RWPE2 (cell line): ENCODE data around the gene INPP5A.

Source experiments
- ATAC-seq: fragments of 200-7000 bp; cut with Tn5 transposase; 3 replicates; pipeline ENCODE4 v1.9.1; 2021; ENCODE audit warnings: low read depth
- DNase-seq: peaks from one replicate; pipeline ENCODE4 v3.0.0-alpha.2; 2020; ENCODE audit warnings: low spot score
- H3K27ac ChIP-seq: fragments of 450-650 bp; 2 replicates; pipeline ENCODE4 v1.5.1; 2017; ENCODE audit warnings: mild to moderate bottlenecking; ENCODE audit not compliant: poor library complexity, severe bottlenecking
- H3K27me3 ChIP-seq: fragments of 250-450 bp; sonication (Bioruptor Pico); 2 replicates; pipeline ENCODE4 v1.5.1; 2021; ENCODE audit warnings: mild to moderate bottlenecking, moderate library complexity; ENCODE audit not compliant: insufficient read depth, poor library complexity, severe bottlenecking
- H3K36me3 ChIP-seq: fragments of 250-450 bp; sonication (Bioruptor Pico); 2 replicates; pipeline ENCODE4 v1.5.1; 2020; ENCODE audit warnings: low read depth, mild to moderate bottlenecking, moderate library complexity
- H3K4me1 ChIP-seq: fragments of 250-450 bp; sonication (Bioruptor Pico); 2 replicates; pipeline ENCODE4 v1.5.1; 2021; ENCODE audit warnings: mild to moderate bottlenecking, moderate library complexity; ENCODE audit not compliant: insufficient read depth, poor library complexity, severe bottlenecking
- H3K4me3 ChIP-seq: fragments of 250-450 bp; sonication (Bioruptor Pico); 2 replicates; pipeline ENCODE4 v1.5.1; 2021; ENCODE audit warnings: mild to moderate bottlenecking, moderate library complexity; ENCODE audit not compliant: severe bottlenecking
- H3K9me3 ChIP-seq: fragments of 250-450 bp; sonication (Bioruptor Pico); 2 replicates; pipeline ENCODE4 v1.5.1; 2021; ENCODE audit warnings: mild to moderate bottlenecking, moderate library complexity; ENCODE audit not compliant: severe bottlenecking
- TF ChIP-seq, protein P1 (sequence below): fragments of 450-650 bp; IDR thresholded peaks from one replicate; pipeline ENCODE4 v1.5.1; 2017; ENCODE audit warnings: mild to moderate bottlenecking, moderate library complexity; ENCODE audit not compliant: poor library complexity, severe bottlenecking

The INPP5A gene

DNA sequence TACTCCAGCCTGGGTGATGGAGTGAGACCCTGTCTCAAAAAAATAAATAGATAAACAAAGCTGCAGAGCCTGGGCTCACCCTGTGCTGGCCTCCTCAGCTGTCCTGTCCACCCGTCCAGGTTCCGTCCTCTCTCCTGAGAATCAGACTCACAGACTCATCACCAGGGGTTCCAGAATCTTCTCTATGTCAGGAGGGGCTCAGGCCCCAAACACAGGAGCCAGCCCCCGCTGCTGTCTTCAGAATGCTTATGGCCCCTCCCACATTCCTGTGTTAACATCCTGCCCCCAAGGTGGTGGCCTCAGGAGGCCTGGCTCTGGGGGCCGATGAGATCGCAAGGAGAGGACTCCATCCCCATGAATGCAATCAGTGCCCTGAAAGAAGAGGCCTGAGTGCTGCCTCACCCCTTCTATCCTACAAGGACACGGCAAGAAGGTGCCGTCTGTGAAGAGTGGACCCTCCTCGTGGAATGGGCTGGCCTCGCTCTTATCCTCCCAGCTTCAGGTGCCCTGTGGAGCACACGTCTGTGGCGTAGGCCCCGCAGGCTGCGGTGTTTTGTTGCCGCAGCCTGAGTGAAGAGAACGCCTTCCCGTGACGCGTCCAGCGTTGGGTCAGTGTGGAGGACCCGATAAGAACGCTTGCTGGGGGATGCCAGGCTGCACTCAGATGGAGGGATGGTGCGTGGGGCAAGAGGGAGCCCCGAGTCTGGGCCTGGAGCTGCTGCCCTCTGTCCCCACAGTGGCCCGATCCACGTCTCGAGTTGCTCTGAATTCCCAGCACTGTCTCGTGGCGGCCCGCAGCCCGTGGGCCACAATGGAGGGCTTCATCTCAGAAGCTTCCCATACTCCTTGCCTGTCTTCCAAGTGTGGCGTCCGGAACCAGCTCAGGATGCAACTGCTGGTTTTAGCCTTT, 77.1 kb downstream of the INPP5A start:
- no peaks in the 10 kb centered on the region for H3K9me3 ChIP-seq
- H3K36me3 ChIP-seq: no peaks in the 10 kb centered on the region
- no peaks in the 10 kb centered on the region for H3K27me3 ChIP-seq
- TF ChIP-seq, protein P1, sequence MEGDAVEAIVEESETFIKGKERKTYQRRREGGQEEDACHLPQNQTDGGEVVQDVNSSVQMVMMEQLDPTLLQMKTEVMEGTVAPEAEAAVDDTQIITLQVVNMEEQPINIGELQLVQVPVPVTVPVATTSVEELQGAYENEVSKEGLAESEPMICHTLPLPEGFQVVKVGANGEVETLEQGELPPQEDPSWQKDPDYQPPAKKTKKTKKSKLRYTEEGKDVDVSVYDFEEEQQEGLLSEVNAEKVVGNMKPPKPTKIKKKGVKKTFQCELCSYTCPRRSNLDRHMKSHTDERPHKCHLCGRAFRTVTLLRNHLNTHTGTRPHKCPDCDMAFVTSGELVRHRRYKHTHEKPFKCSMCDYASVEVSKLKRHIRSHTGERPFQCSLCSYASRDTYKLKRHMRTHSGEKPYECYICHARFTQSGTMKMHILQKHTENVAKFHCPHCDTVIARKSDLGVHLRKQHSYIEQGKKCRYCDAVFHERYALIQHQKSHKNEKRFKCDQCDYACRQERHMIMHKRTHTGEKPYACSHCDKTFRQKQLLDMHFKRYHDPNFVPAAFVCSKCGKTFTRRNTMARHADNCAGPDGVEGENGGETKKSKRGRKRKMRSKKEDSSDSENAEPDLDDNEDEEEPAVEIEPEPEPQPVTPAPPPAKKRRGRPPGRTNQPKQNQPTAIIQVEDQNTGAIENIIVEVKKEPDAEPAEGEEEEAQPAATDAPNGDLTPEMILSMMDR: no peak
- no peak overlapping the region for H3K27ac ChIP-seq
- DNase-seq (peak; percentile 51), ATAC-seq (no peak)
- no peaks in the 10 kb centered on the region for H3K4me1 ChIP-seq
- H3K4me3 ChIP-seq: no peak overlapping the region

DNA sequence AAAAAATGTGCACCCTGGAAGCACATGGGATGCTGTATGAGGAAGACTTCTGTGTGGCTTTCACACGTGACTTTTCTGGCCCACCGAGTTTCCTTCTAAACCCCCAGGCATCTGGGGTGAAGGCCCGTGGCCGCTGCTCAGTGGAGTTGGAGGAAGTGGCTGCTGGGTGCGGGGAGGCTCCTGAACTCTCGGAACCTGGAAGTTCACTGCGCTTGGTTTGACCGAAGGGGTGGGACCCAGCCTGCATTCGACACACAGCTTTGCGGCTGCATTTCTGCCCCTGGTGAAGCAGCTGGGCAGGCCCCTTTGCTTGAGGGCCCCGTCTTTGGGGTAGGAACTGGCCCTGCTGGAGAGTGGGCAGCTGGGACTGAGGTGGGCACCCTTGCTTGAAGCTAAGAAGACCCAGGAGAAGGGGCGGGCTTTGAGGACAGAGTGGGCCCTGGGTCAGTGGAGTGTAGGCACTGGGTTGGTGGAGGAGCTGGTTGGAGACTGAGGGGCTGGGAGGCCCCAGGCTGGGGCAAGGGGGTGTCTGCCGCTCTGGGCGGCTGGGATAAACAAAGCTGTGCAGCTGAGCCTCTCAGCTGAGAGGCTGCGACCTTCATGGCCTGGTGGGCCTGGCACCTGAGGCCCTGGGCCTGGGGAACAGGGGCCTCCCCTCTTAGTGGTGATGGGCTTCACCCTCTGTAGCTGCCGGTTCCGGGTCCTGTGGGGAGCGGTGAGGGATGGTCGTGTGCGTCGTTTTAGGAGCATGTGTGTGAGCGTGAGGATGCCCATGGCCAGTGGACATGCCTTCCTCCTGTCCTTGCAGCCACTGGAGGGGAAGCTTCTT, 78.0 kb downstream of the INPP5A start:
- Histone ChIP-seq H3K4me1 (no peaks in the 10 kb centered on the region), H3K9me3 (peaks cover 2% of the 10 kb centered on the region), H3K27ac (no peak overlapping the region), H3K36me3 (no peaks in the 10 kb centered on the region), H3K27me3 (no peaks in the 10 kb centered on the region), H3K4me3 (no peak overlapping the region)
- DNase-seq (peak; percentile 47), ATAC-seq (no peak)
- TF ChIP-seq, protein P1: no peak

DNA sequence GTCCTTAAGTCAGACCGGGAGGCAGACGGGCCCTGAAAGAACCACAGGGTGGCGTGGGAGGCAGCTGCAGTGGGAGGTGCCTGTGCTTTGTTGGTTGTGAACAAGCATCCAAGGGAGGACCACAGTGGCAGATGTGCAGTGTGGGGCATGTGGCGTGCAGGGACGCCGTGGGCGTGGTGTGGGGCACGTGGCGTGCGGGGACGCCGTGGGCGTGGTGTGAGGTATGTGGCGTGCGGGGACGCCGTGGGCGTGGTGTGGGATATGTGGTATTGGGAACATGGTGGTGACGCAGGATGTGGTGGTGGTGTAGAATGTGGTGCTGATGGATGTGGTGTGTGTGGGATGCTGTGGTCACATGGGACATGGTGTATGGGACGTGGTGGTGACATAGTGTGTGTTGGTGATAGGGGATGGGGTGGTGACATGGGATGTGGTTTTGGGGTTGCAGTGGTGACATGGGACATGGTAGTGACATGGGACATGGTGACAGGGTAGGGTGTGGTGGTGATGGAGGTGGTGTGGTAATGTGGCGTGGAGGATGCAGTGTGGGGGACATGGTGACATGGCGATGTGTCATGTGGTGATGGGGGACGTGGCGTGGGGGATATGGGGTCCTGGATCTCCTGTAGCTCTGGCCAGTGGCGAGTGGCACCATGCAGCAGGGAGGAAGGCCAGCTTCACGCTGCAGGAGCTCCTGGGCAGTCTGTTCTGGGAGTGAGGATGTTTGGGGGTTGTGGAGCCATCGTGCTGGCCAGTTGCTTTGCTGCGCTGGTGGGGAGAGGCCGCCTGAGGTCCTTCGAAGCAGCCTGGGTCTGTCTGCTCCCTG, 78.8 kb downstream of the INPP5A start:
- TF ChIP-seq, protein P1: no peak
- Histone ChIP-seq H3K9me3 (peaks cover 2% of the 10 kb centered on the region), H3K36me3 (no peaks in the 10 kb centered on the region), H3K27me3 (no peaks in the 10 kb centered on the region), H3K4me1 (no peaks in the 10 kb centered on the region), H3K4me3 (no peak overlapping the region), H3K27ac (no peak overlapping the region)
- ATAC-seq: no peak
- DNase-seq: peak; percentile 50

DNA sequence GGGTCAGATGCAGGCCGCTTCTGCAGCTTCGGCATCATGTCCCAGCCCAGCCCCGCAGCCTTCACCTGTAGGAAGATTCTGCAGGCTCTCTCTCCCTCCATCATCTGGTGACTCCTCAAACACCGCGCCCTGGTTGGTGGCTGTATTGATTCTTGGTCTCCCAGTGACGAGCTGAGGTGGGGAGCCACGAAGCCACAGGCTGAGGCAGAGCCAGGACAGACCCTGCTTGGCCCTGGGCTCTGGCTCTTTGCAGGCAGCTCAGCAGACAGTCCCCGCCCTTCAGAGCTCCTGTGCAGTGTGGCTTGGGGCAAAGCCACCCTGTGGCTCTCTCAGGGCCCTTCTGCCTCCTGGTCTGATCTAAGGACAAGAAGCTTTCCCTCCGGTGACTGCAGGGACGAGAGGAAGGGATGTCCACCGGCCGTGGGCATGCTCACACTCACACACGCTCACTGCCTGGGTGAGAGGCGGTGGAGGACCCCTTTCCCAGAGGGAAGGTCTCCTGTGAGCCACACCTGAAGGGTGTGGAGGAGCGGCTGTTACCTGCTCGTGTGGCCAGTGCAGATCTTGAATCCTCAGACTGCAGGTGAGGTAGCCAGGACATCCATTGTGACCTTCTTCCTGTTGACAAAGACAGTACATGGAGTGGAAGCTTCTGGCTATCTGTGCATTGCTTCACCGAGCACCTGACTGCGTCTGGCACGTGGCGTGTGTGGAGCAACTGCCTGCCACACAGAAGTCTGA, 79.6 kb downstream of the INPP5A start:
- TF ChIP-seq, protein P1: no peak
- no peak overlapping the region for H3K27ac ChIP-seq
- H3K4me3 ChIP-seq: no peak overlapping the region
- no peaks in the 10 kb centered on the region for H3K36me3 ChIP-seq
- no peaks in the 10 kb centered on the region for H3K27me3 ChIP-seq
- DNase-seq (peak; percentile 44), ATAC-seq (no peak)
- H3K4me1 ChIP-seq: no peaks in the 10 kb centered on the region
- peaks cover 2% of the 10 kb centered on the region for H3K9me3 ChIP-seq
